ENCODE measurements around the gene GALNTL6.
"Not testable (repeated sequence)": the region's sequence is repeated elsewhere in the genome, so short reads cannot be mapped to it uniquely, and the experiment has no call there.

GALNTL6 gene

GRCh38 chr4:172826861-172827260 is 1013.7 kb downstream of the GALNTL6 start:
- DNase-seq, result no peak

GRCh38 chr4:172830295-172830764 is 1017.1 kb downstream of the GALNTL6 start:
- no peak for DNase-seq

- DNase-seq, result no peak
These were observed 1023.5 kb downstream of the GALNTL6 start for GRCh38 chr4:172836661-172837060.

- no peak for DNase-seq
These were observed 1024.9 kb downstream of the GALNTL6 start for GRCh38 chr4:172838111-172838510.

- DNase-seq, result no peak
These were observed 1025.7 kb downstream of the GALNTL6 start for GRCh38 chr4:172838943-172839342.

GRCh38 chr4:172842779-172843178 is 1029.6 kb downstream of the GALNTL6 start:
- DNase-seq, result no peak

- no peak for DNase-seq
These were observed 1030.0 kb downstream of the GALNTL6 start for GRCh38 chr4:172843192-172843591.

- no peak for DNase-seq
These were observed 1031.4 kb downstream of the GALNTL6 start for GRCh38 chr4:172844556-172844955.

- DNase-seq, result no peak
These were observed 1032.1 kb downstream of the GALNTL6 start for GRCh38 chr4:172845281-172845680.

- DNase-seq, result no peak
These were observed 1037.6 kb downstream of the GALNTL6 start for GRCh38 chr4:172850838-172851237.

- no peak for DNase-seq
These were observed 1038.3 kb downstream of the GALNTL6 start for GRCh38 chr4:172851534-172851933.

- DNase-seq, result no peak
These were observed 1043.8 kb downstream of the GALNTL6 start for GRCh38 chr4:172857026-172857425.

GRCh38 chr4:172858731-172859230 is 1045.6 kb downstream of the GALNTL6 start:
- DNase-seq, result no peak

- DNase-seq, result no peak
These were observed 1051.9 kb downstream of the GALNTL6 start for GRCh38 chr4:172865103-172865502.

GRCh38 chr4:172865531-172866127 is 1052.4 kb downstream of the GALNTL6 start:
- no peak for DNase-seq

- no peak for DNase-seq
These were observed 1053.2 kb downstream of the GALNTL6 start for GRCh38 chr4:172866421-172866820.

GRCh38 chr4:172867835-172868234 is 1054.6 kb downstream of the GALNTL6 start:
- no peak for DNase-seq

- no peak for DNase-seq
These were observed 1055.1 kb downstream of the GALNTL6 start for GRCh38 chr4:172868271-172868670.

- no peak for DNase-seq
These were observed 1056.5 kb downstream of the GALNTL6 start for GRCh38 chr4:172869621-172870268.

GRCh38 chr4:172871381-172871780 is 1058.2 kb downstream of the GALNTL6 start:
- DNase-seq, result no peak

- DNase-seq, result no peak
These were observed 1061.7 kb downstream of the GALNTL6 start for GRCh38 chr4:172874944-172875343.

GRCh38 chr4:172876394-172876793 is 1063.2 kb downstream of the GALNTL6 start:
- DNase-seq, result no peak

GRCh38 chr4:172881645-172882044 is 1068.4 kb downstream of the GALNTL6 start:
- DNase-seq, result no peak

- DNase-seq, result not testable (repeated sequence)
These were observed 1074.2 kb downstream of the GALNTL6 start for GRCh38 chr4:172887358-172887757.

GRCh38 chr4:172887959-172888358 is 1074.8 kb downstream of the GALNTL6 start:
- DNase-seq, result no peak

Data from activated T-cell treated with anti-CD3 and anti-CD28 coated beads, Interleukin-2, amount 50 U/mL, for 48 hours (primary cell).